Urinary bladder (tissue), 4 donors: Measurements from ENCODE around the gene ETFA. TPM values are rescaled to one million over a fixed set of nuclear protein-coding genes. Genes with fewer than 3 reads are reported as not detected.

Source experiments
- DNase-seq: peaks from one replicate; pipeline ENCODE4 v3.0.0-alpha.2; 2015; ENCODE audit errors: extremely low spot score
- H3K27ac ChIP-seq: one replicate; pipeline ENCODE4 v1.5.1; 2013; ENCODE audit warnings: low read depth, mild to moderate bottlenecking, moderate library complexity
- H3K36me3 ChIP-seq: one replicate; pipeline ENCODE4 v1.6.1; 2013; ENCODE audit warnings: mild to moderate bottlenecking, moderate library complexity; ENCODE audit not compliant: insufficient read depth
- H3K4me1 ChIP-seq: one replicate; pipeline ENCODE4 v1.6.1; 2013; ENCODE audit warnings: mild to moderate bottlenecking, moderate library complexity; ENCODE audit not compliant: insufficient read depth
- H3K4me3 ChIP-seq: one replicate; pipeline ENCODE4 v1.5.1; 2013; ENCODE audit warnings: low read depth, low read length
- WGBS: extraction: QIAGEN DNeasy Blood & Tissue Kit; methylation state at CpG from one replicate; pipeline ENCODE4 v1.1.7; 2013; 5-methylcytosine and 5-hydroxymethylcytosine counted together
- polyA plus RNA-seq: library from polyadenylated mRNA; stranded (reverse); fragments of 200-250 nt; gene quantifications from one replicate; pipeline ENCODE4 v1.2.3, GENCODE V29; 2013
- total RNA-seq: library from RNA; depleted of rRNA; stranded (reverse); fragments of >200 nt; gene quantifications from one replicate; pipeline ENCODE4 v1.2.3, GENCODE V29; 2014
- donor health status: healthy with polysubstance abuse.
- donor health status: healthy.

The ETFA gene
- total and polyA plus RNA-seq, 2 donors: 99.8 to 117 TPM

DNA sequence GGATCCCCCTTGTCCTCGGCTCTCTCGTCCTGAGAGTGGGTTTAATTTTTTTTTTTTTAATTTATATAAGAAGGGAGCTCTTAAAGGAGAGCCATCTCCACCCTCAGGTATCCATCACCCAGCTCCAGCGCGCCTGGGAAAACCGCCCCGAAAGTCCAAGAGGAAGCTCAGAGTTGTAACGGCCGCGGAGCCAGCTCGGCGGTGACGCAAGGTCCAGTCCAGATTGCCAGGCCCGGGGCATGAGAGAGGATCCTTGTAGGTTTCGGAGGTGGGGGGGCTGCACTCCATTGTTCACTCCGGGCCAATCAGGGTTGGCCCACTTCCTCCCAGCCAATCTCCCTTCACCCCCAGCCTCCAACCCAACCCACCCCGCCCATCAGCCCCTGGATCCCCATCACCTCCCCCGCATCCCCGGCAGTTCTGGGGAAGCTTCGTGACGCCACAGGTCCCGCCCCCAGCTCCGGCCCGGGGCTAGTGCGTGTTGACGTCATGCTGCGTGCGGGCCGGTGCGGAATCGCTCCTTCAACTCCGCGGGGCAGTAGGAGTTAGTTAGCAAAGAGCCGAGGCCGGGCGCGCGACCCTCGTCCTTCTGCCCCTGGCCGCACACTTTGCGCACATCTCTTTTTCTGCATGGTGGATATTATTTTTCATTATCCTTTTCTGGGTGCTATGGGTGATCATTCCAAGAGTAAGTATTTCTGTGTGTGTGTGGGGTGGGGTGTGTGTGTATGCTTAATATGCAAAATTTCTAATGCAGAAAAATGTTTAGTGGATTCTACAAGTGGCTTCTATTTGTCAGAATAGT, 25.2 kb upstream of the ETFA start, which contains the start of gene ISL2:
TSS of gene ISL2 (plus strand) at position 520 of the 805 bp plus-strand sequence. CDS start at position 631, 111 bp downstream.
- Histone ChIP-seq H3K36me3 (no peaks in the 10 kb centered on the region), H3K4me1 (peaks cover 6% of the 10 kb centered on the region), H3K4me3 (no peak within 1 kb of the TSS), H3K27ac (no peak within 1 kb of the TSS)
- 5% methylated on average over 40 of the region's 40 CpGs for WGBS
- peak; percentile 81 for DNase-seq

GRCh38 chr15:76335307-76336253, 24.3 kb upstream of the ETFA start:
- Histone ChIP-seq H3K36me3 (no peaks in the 10 kb centered on the region), H3K4me3 (no peak overlapping the region), H3K27ac (no peak overlapping the region), H3K4me1 (peaks cover 6% of the 10 kb centered on the region)
- 8% methylated on average over 39 of the region's 39 CpGs for WGBS
- DNase-seq: no peak

DNA sequence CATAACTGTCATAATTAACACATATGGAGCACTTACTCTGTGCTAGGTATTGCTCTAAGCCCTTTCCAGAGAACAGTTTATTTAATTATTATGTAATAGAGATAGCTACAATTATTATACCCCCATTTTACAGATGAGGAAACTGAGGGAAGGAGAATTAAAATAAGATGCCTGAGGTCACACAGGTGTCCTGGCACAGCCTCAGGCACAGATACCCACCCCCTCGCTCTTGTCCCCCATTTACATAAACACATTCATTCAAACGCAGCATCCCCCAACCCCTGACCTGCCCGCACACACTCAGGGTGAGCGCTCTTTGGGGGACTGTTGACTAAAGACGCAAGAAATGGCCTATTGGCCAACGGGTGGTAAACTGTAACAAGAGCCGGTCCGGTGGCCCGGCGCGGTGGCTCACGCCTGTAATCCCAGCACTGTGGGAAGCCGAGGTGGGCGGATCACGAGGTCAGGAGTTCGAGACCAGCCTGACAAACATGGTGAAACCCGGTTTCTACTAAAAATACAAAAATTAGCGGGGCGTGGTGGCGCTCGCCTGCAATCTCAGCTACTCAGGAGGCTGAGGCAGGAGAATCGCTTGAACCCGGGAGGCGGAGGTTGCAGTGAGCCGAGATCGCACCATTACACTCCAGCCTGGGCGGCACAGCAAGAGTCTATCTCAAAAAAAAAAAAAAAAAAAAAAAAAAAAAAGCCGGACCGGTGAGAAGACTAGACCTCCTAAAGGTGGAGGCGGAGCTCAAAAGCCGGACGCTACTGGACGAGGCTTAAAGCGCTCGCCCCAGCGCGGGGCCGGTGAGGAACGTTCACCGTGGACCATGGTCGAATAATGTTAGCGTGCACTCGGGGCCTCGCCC, 23.4 kb upstream of the ETFA start:
- no peak for DNase-seq
- no peaks in the 10 kb centered on the region for H3K36me3 ChIP-seq
- H3K4me3 ChIP-seq: no peak overlapping the region
- WGBS: 31% methylated on average over 44 of the region's 44 CpGs
- H3K4me1 ChIP-seq: peaks cover 6% of the 10 kb centered on the region
- H3K27ac ChIP-seq: no peak overlapping the region

GRCh38 chr15:76333720-76334437, 22.6 kb upstream of the ETFA start:
- WGBS: 47% methylated on average over 9 of the region's 9 CpGs

GRCh38 chr15:76333309-76333708, 22.0 kb upstream of the ETFA start:
- no peak for DNase-seq
- peaks cover 6% of the 10 kb centered on the region for H3K4me1 ChIP-seq
- WGBS: 95% methylated on average over 1 of the region's 1 CpG

More at GRCh38 chr15:76333720-76334437, 22.6 kb upstream of the ETFA start:
- peaks cover 6% of the 10 kb centered on the region for H3K4me1 ChIP-seq
- no peaks in the 10 kb centered on the region for H3K36me3 ChIP-seq
- no peak for DNase-seq
- H3K27ac ChIP-seq: no peak overlapping the region
- no peak overlapping the region for H3K4me3 ChIP-seq

DNA sequence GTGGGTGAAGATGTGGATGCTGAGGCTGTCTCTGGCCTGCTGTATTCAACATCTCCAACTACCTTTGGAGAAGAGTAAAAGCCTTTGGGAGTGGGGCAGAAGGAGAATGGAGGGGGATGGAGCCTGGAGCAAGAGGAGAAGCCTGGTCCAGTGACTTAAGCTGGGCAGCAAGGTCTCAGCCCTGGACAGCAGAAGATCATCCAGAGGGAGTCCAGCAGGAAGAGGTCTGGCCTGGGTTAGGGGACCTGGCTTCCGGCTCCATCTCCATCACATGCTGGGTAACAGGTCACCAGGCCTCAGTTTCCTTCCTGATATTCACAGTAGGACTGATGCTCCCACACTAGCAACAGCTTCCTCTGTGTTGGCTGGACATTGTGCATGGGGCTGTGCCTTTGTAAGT, 21.5 kb upstream of the ETFA start:
- 100% methylated on average over 1 of the region's 1 CpG for whole genome bisulfite sequencing
- no peak for DNase-seq
- Histone ChIP-seq H3K4me1 (peaks cover 6% of the 10 kb centered on the region), H3K4me3 (no peak overlapping the region), H3K27ac (no peak overlapping the region), H3K36me3 (no peaks in the 10 kb centered on the region)

More at GRCh38 chr15:76333309-76333708, 22.0 kb upstream of the ETFA start:
- Histone ChIP-seq H3K27ac (no peak overlapping the region), H3K4me3 (no peak overlapping the region), H3K36me3 (no peaks in the 10 kb centered on the region)

GRCh38 chr15:76330080-76330680, 18.9 kb upstream of the ETFA start:
- Histone ChIP-seq H3K36me3 (no peaks in the 10 kb centered on the region), H3K4me3 (no peak overlapping the region), H3K4me1 (no peaks in the 10 kb centered on the region), H3K27ac (no peak overlapping the region)
- DNase-seq: no peak
- WGBS: 77% methylated on average over 7 of the region's 7 CpGs

- Histone ChIP-seq H3K36me3 (no peaks in the 10 kb centered on the region), H3K4me3 (no peak overlapping the region), H3K4me1 (no peaks in the 10 kb centered on the region), H3K27ac (no peak overlapping the region)
- no peak for DNase-seq
- WGBS: 73% methylated on average over 4 of the region's 4 CpGs
Observed at GRCh38 chr15:76328958-76329357, 17.7 kb upstream of the ETFA start.

DNA sequence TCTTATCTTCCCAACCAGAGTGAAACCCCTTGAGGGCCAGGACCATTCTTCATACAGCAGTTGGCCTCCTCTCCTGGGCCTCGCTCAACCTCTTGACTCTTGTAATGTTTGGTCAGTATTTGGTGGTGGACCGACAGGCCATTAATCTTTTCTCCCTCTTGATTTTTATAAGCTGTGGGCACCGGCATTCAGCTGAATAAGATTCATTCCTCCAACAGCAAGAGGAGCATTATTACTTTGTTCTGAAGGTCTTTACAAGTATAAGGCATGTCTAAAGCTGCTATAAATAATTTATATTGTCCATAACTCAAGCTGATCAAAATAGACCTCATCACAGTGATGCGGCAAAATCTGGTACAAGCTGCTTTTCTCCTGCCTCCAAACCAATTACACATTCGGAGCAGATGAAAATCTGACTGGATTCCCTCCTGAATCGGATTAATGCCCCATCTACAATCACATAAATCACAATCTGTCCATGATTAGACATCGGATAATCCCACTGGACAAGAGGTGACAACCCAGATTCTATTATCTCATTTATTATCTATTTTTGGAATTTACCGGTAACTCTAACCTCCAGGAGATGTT, 16.9 kb upstream of the ETFA start:
- Histone ChIP-seq H3K27ac (no peak overlapping the region), H3K4me3 (no peak overlapping the region), H3K36me3 (no peaks in the 10 kb centered on the region), H3K4me1 (no peaks in the 10 kb centered on the region)
- WGBS: 62% methylated on average over 8 of the region's 8 CpGs
- no peak for DNase-seq

- no peak overlapping the region for H3K27ac ChIP-seq
- no peak for DNase-seq
- WGBS: 78% methylated on average over 8 of the region's 8 CpGs
- H3K4me3 ChIP-seq: no peak overlapping the region
- no peaks in the 10 kb centered on the region for H3K36me3 ChIP-seq
- H3K4me1 ChIP-seq: no peaks in the 10 kb centered on the region
Observed at GRCh38 chr15:76327191-76328105, 16.2 kb upstream of the ETFA start.

- DNase-seq: no peak
- Histone ChIP-seq H3K27ac (no peak overlapping the region), H3K4me3 (no peak overlapping the region), H3K36me3 (no peaks in the 10 kb centered on the region), H3K4me1 (no peaks in the 10 kb centered on the region)
- 65% methylated on average over 2 of the region's 2 CpGs for WGBS
Observed at GRCh38 chr15:76325704-76326103, 14.4 kb upstream of the ETFA start.
